GM18520 (cell line): ENCODE results near the gene MKS1.

Experiments
- ATAC-seq: cut with Tn5 transposase; IDR thresholded peaks from one replicate; pipeline ENCODE4 v1.9.1; 2021; ENCODE audit not compliant: unreplicated experiment

Gene MKS1

GRCh38 chr17:58166682-58167081 is 52.4 kb downstream of the MKS1 start, which contains the start of gene OR4D2:
Gene OR4D2, plus strand, starts transcription at chr17:58166982. Its CDS starts 2,674 bp downstream, at chr17:58169656.
- ATAC-seq, result no peak

GRCh38 chr17:58165981-58166380 is 53.1 kb downstream of the MKS1 start:
- no peak for ATAC-seq

DNA sequence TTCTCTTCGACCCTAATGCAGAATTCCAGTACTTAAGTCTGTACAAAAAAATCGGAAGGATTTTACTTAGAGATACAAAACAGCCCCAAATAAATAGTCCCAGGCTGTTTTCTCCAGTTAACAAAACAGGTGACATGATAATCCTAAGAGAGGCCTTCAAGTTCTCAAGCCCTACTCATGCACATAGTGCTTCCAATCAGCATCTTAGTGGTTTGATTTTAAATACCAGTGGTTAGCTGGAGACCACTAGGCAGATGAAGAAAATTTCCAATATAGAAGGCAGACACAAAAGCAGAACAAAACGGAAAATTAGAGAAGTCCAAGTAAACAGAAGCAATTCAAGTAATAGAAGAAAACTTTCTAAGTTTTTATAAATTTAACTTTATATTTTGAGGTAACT is 57.5 kb downstream of the MKS1 start:
- no peak for ATAC-seq

- ATAC-seq, result no peak
These were observed 60.9 kb downstream of the MKS1 start for GRCh38 chr17:58158181-58158580.

DNA sequence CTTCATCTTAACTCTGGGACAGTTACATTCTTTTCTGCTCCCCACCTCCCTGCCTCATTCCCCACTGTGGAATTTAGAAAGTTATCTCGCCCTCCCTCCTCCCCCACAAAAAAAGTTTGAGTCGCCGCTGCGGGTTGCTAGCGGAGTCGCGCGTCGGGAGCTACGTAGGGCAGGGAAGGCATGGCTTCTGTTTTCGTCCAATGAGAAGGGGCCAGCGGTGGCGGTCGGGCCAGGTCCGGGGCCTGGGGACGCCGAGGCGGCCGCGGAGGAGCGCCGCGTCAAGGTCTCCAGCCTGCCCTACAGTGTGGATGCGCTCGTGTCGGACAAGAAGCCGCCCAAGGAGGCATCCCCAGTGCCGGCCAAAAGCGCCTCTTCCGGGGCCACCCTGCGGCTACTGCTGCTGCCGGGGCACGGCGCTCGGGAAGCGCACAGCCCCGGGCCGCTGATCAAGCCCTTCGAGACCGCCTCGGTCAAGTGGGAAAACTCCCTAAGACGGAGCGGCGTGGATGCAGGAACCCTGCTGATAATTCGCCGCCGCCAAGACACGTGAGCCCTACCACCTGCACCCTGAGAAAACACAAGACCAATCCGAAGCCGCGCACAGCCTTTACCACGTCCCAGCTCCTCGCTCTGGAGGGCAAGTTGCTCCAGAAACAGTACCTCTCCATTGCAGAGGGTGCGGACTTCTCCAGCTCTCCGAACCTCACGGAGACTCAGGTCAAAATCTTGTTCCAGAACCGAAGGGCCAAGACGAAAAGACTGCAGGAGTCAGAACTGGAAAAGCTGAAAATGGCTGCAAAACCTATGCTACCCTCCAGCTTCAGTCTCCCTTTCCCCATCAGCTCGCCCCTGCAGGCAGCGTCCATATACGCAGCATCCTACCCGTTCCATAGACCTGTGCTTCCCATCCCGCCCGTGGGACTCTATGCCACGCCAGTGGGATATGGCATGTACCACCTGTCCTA is 61.9 kb downstream of the MKS1 start:
- no peak for ATAC-seq
